ACC112 (cell line): ENCODE measurements around the gene EMILIN1.
A peak's percentile ranks its signal among the peaks of the same experiment; 100 is the strongest.

Experiments used
- H2AFZ ChIP-seq: fragments of 200-600 bp; sonication (generic); one replicate; pipeline ENCODE4 v1.6.0; 2017; ENCODE audit warnings: antibody characterized with exemption, low read length; ENCODE audit not compliant: unreplicated experiment
- H3K27ac ChIP-seq: fragments of 200-600 bp; sonication (generic); 2 replicates; pipeline ENCODE4 v1.5.1; 2014; ENCODE audit warnings: low read depth, mild to moderate bottlenecking, antibody characterized with exemption, low read length, moderate library complexity
- H3K27me3 ChIP-seq: fragments of 200-600 bp; sonication (generic); 2 replicates; pipeline ENCODE4 v1.6.1; 2014; ENCODE audit warnings: mild to moderate bottlenecking, antibody characterized with exemption, low read length, moderate library complexity, mixed read lengths; ENCODE audit not compliant: insufficient read depth
- H3K36me3 ChIP-seq: fragments of 200-600 bp; sonication (generic); 2 replicates; pipeline ENCODE4 v1.6.1; 2016; ENCODE audit warnings: mild to moderate bottlenecking, antibody characterized with exemption, low read length, moderate library complexity, mixed read lengths; ENCODE audit not compliant: insufficient read depth
- H3K4me1 ChIP-seq: fragments of 200-600 bp; sonication (generic); one replicate; pipeline ENCODE4 v1.6.1; 2016; ENCODE audit warnings: low read length, mixed read lengths; ENCODE audit not compliant: insufficient read depth, unreplicated experiment, control insufficient read depth
- H3K4me3 ChIP-seq: fragments of 200-600 bp; sonication (generic); 2 replicates; pipeline ENCODE4 v1.5.1; 2014; ENCODE audit warnings: mild to moderate bottlenecking, low read depth, low read length
- H3K79me2 ChIP-seq: fragments of 200-600 bp; sonication (generic); one replicate; pipeline ENCODE4 v1.6.0; 2016; ENCODE audit warnings: low read length; ENCODE audit not compliant: control insufficient read depth, unreplicated experiment, insufficient read depth

The EMILIN1 gene

DNA sequence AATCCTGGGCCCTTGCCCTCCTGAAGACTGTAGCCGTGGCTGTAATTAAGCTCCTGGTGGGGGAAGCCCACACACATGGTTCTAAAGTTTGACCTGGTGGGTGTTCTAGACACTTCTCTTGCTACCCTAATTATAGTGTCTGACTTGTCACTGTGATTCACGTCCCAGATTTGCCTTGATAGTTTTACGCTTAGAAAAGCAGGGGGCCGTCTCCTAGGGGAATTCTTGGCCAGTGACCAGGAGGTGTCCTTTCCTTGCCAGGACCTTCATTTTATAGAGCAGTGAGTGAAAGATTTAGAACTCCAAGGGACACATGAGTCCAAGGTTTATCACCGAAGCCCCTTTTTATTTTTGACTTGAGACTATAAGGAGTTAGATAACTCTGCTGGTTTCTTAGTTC lies 36.7 kb upstream of the EMILIN1 start:
- Histone ChIP-seq H3K36me3 (peaks cover 34% of the 10 kb centered on the region; the same call in 1 of the 2 replicates), H3K4me1 (no peaks in the 10 kb centered on the region), H3K79me2 (no peaks in the 10 kb centered on the region), H2AFZ (no peak overlapping the region), H3K27ac (no peak overlapping the region), H3K4me3 (no peak overlapping the region), H3K27me3 (no peaks in the 10 kb centered on the region)

DNA sequence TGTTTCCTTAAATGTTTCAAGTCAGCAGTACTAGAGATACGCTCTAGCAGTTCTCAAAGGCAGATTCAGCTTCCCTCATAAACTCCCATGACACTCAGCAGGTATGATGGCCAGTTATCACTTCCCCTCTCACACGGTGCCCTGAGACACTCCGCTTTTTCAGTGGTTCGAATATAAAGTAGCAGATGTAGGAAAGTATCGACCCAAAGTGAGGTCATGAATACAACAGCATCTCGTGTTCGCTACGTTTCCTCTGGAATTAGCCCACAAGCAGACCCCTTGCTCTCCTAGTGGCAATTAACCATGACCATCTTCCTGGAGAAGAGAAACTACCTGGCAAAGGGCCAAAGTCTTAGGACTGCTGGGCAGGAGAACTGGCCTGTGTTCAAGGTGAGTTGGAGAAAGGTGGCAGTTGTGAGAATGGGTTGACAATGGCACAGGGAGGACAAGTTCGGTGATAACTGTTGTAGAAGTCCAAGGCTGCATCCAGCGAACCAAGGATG lies 36.2 kb upstream of the EMILIN1 start:
- no peak overlapping the region for H3K4me3 ChIP-seq
- H3K79me2 ChIP-seq, result no peaks in the 10 kb centered on the region
- no peak overlapping the region for H3K27ac ChIP-seq
- H3K36me3 ChIP-seq, result peaks cover 30% of the 10 kb centered on the region; the same call in 1 of the 2 replicates
- no peaks in the 10 kb centered on the region for H3K27me3 ChIP-seq
- H3K4me1 ChIP-seq, result no peaks in the 10 kb centered on the region
- no peak overlapping the region for H2AFZ ChIP-seq

DNA sequence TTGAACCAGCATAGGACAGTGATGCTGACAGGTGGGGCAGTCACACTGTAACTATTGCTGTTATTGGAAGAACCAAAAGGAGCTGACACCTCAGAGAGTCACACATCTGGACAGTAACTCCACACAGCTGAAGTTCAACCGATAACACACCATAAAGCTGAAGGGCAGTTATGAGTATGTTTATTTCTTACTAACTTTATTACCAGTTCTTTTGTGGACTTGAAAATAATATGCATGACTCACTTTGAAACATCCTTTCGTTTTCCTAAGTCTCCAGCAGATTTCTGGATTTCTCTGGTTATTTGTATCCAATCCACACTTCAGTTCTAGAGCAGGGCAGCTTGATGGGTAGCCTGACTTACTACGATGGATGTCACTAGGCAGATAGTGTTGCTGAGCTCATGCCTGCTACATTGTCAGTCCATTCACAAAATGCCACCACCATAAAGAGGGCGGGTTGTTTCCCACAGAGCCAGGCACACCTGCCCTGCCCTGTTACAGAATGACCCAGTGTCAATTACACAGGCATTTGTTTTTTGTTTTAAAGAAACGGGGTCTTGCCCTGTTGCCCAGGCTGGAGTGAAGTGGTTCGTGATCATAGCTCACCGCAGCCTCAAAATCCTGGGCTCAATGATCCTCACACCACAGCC lies 35.3 kb upstream of the EMILIN1 start:
- no peaks in the 10 kb centered on the region for H3K79me2 ChIP-seq

DNA sequence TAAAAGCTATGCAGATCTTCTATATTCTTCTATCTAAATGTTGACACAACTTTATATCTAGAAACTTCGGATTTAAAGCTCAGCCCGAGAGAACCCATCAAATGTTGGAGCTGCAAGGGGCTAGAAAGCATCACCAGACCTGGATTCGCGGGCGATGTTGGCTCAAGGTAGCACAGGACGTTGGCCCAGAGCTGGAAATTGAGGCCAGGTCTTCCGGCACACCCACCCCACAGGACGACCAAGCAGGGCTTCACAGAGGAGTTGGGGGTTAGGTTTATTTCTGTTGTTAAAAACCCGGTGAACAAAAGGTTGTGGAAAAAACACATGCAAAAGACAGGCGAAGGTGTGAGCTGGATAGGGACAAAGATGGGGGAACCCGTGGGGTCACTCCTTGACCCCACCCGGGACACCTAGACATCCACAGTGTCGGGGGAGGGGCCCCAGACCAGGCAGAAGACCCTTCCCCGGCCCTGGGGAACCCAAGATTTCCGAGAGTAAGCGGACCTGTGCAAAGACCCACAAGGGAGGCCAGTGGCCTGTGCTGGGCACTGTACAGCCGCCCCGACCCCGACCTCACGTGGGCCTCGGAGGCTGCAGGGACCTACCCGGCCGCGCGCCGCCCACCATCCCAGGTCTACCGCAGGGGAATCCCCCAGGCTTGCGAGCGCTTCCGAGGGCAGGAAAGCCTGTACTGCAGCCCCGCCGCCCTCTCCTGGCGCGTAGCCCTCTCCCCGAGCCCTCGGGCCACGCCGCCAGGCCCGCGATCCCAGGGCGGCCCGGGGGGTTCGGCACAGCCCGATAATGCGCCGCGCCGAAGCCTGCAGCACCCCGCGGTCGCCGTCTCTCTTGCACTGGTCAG lies 28.8 kb upstream of the EMILIN1 start:
- Histone ChIP-seq H2AFZ (no peak overlapping the region), H3K27me3 (no peaks in the 10 kb centered on the region), H3K4me3 (peak overlapping the region; percentile 78), H3K4me1 (peaks cover 10% of the 10 kb centered on the region), H3K27ac (no peak overlapping the region), H3K36me3 (peaks cover 5% of the 10 kb centered on the region; the same call in 1 of the 2 replicates), H3K79me2 (no peaks in the 10 kb centered on the region)

More for the DNA sequence above, 35.3 kb upstream of the EMILIN1 start:
- Histone ChIP-seq H3K36me3 (peaks cover 22% of the 10 kb centered on the region; the same call in 1 of the 2 replicates), H3K4me1 (no peaks in the 10 kb centered on the region), H3K4me3 (no peak overlapping the region), H3K27ac (no peak overlapping the region), H3K27me3 (no peaks in the 10 kb centered on the region), H2AFZ (no peak overlapping the region)

DNA sequence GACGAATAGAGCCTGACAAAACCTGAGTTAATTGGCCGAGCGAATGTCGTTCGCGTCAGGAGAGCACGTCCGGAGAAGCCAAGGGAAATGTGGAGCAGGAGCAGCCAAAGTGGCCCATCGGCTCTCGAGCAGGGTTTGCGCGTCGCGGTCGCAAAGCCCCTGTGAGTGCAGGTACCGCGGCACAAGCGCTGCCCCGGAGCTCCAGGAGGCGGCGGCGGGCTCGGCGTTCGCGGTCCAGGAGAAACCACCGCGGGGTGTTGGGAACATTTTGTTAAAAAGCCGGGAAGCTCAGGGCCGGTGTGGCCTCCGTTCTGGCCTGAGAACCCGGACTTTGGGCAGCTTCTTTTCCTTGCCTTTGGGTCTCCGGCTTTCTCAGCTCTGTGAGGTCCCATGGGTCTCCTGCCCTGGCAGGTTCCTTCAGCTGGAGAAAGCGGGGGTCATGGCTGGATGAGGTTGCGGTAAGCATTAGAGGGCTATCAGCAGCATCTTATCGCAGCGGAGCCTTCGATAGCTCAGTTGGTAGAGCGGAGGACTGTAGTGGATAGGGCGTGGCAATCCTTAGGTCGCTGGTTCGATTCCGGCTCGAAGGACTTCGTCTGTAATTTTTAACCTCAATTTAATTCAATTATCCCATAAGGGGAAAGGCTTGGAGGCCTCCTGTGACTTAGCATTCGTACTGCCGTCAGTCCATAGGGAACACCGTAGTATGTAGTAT lies 28.0 kb upstream of the EMILIN1 start:
- Histone ChIP-seq H2AFZ (no peak overlapping the region), H3K4me1 (peaks cover 10% of the 10 kb centered on the region), H3K79me2 (no peaks in the 10 kb centered on the region), H3K27ac (peak overlapping the region; percentile 75), H3K36me3 (peaks cover 2% of the 10 kb centered on the region; the same call in 1 of the 2 replicates), H3K27me3 (no peaks in the 10 kb centered on the region), H3K4me3 (peak overlapping the region; percentile 86)

DNA sequence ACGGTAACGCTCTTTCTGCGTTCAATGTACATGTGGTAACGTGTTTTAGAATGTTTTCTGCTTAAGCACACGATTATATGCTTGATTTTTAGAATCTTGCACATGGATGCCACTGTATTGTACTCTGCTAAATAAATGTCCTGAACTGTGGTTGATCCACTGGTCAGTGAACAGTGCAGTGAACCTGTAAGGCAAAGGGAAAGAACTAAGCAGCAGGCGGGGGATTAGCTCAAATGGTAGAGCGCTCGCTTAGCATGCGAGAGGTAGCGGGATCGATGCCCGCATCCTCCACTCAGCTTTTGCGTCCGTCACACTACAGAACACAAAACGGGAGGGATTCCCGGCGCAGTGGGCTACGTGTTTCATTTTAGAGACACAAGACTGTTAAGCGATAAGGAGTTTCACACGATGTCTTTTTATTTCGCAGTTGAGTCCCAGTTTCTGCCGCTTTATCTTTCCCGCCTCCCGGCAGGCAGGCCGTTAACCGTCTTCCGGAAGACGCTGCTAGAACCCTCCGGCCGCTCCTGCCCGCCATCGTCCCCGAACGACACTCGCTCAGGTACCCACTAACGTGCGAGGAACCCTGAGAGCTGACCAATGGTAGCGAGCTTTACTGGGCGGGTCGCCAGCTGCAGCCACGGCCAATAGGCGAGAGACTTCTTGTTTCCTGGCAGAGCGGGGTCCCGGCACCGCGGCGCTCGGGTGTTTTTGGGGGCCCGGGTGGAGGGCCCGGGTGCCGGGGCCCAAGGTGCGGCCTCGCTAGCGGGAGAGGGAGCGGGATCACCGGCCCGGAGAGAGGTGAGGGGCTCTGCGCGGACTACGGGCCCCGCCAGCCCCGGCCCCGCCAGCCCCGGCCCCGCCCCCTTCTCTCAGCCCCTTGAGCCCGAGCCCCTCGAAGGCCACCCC lies 27.2 kb upstream of the EMILIN1 start, which contains the start of gene AGBL5:
Gene AGBL5 (plus strand): TSS at position 673 of the 906 bp plus-strand sequence. CDS start 1,291 bp downstream, outside the sequence.
- H3K27ac ChIP-seq, result peak within 1 kb of the TSS; percentile 75
- H3K4me1 ChIP-seq, result peaks cover 10% of the 10 kb centered on the region
- peak within 1 kb of the TSS; percentile 46 for H2AFZ ChIP-seq
- H3K4me3 ChIP-seq, result peak within 1 kb of the TSS; percentile 86
- no peaks in the 10 kb centered on the region for H3K79me2 ChIP-seq
- no peaks in the 10 kb centered on the region for H3K27me3 ChIP-seq
- H3K36me3 ChIP-seq, result no peaks in the 10 kb centered on the region

DNA sequence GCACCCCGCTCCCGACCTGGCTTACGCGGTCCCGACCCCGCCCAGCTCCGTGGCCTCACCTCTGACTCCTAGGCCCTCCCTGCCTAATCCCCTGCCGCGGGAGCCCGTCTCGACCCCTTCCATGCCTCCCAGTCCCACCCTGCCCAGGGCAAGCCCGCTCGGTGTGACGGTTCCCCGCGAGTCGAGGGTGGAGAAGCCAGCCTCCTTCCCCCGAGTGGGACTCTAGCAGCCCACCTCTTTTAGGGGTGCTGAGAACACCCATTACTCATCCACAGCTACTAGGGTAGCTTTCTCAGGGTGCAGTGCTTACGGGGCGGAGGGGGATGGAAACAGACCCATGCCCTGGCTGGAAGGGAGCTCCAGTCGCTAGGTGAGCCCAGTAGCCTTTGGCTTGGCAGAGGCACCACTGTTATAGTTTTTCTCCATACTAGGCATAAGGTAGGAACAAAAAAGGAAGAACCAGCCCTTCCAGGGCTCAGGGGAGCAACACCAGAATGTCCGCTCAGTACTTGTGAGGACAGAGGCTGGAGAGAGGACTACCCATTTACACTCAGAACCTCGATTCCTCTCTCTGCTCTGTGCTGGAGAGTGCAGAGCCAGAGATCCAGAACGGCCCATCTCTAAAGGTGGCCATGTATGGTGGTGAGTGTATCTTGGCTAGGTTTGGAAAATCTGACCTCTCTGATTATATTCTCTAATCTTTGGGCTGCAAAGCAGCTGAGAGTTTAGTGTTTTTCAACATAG lies 26.3 kb upstream of the EMILIN1 start:
- Histone ChIP-seq H3K79me2 (no peaks in the 10 kb centered on the region), H2AFZ (peak overlapping the region; percentile 46), H3K36me3 (no peaks in the 10 kb centered on the region), H3K27me3 (no peaks in the 10 kb centered on the region), H3K4me3 (peak overlapping the region; percentile 86), H3K27ac (no peak overlapping the region), H3K4me1 (peaks cover 10% of the 10 kb centered on the region)

DNA sequence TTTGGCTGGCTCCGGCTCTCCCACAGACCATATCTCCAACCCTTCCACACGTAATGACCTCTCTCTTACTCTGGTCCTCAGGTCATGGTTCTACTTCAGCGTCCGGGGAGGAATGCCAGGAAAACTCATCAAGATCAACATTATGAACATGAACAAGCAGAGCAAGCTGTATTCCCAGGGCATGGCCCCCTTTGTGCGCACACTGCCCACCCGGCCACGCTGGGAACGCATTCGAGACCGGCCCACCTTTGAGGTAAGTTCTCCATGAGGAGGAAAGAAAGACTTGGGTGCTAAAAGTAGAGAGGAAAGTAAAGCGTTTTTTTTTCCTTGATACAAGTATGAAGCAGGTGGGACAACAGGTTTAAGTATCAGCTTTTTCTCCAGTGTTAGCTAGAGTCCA lies 25.1 kb upstream of the EMILIN1 start:
- Histone ChIP-seq H2AFZ (no peak overlapping the region), H3K27ac (no peak overlapping the region), H3K27me3 (no peaks in the 10 kb centered on the region), H3K79me2 (no peaks in the 10 kb centered on the region), H3K4me1 (peaks cover 10% of the 10 kb centered on the region), H3K4me3 (no peak overlapping the region), H3K36me3 (no peaks in the 10 kb centered on the region)

DNA sequence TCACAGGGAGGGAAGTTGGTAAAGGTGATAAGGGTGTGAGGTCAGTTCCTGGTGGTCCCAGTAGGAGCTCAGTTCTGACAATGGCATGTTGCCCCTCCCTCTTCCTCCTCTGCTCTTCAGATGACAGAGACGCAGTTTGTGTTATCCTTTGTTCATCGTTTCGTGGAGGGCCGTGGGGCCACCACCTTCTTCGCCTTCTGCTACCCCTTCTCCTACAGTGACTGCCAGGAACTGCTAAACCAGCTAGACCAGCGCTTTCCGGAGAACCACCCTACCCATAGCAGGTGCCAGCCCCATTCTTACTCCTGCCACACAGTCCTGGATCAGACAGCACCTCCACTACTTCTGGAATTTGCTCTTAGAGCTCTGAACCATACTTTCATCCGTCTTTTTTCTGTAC lies 24.6 kb upstream of the EMILIN1 start:
- H3K79me2 ChIP-seq, result no peaks in the 10 kb centered on the region
- peaks cover 10% of the 10 kb centered on the region for H3K4me1 ChIP-seq
- H2AFZ ChIP-seq, result no peak overlapping the region
- no peak overlapping the region for H3K27ac ChIP-seq
- H3K36me3 ChIP-seq, result no peaks in the 10 kb centered on the region
- H3K27me3 ChIP-seq, result no peaks in the 10 kb centered on the region
- no peak overlapping the region for H3K4me3 ChIP-seq
